Activated T-cell treated with anti-CD3 and anti-CD28 coated beads, Interleukin-2, amount 50 U/mL, for 72 hours (primary cell): Measurements from ENCODE around the gene DIAPH1. TPM values are rescaled to one million over a fixed set of nuclear protein-coding genes. Genes with fewer than 3 reads are reported as not detected.

Experiments
- ATAC-seq, 2 donors: fragments of 150-1000 bp; cut with Tn5 transposase; replicated peaks in 1 of 2; 2 replicates each; pipeline ENCODE4 v1.10.0; 2021; ENCODE audit warnings: moderate library complexity in 2 of 2, mild to moderate bottlenecking in 1 of 2
- DNase-seq, 2 donors: peaks; one replicate each; pipeline ENCODE4 v3.0.0; 2021 to 2022; ENCODE audit warnings: mixed read lengths in 1 of 2
- H3K27ac Mint-ChIP-seq: one replicate; pipeline ENCODE4 v1.8.0; 2022; ENCODE audit warnings: mild to moderate bottlenecking, moderate library complexity, mixed read lengths
- H3K27me3 Mint-ChIP-seq: one replicate; pipeline ENCODE4 v1.8.0; 2022; ENCODE audit warnings: low read depth, mixed read lengths
- H3K36me3 Mint-ChIP-seq, 2 donors: one replicate each; pipeline ENCODE4 v1.8.0; 2022; ENCODE audit warnings: mixed read lengths in 2 of 2, mild to moderate bottlenecking in 1 of 2; ENCODE audit not compliant: insufficient read depth in 2 of 2
- H3K4me1 Mint-ChIP-seq: one replicate; pipeline ENCODE4 v1.8.0; 2022; ENCODE audit warnings: low read depth, mixed read lengths
- H3K4me3 Mint-ChIP-seq, 2 donors: one replicate each; pipeline ENCODE4 v1.8.0; 2022; ENCODE audit warnings: mild to moderate bottlenecking in 2 of 2, mixed read lengths in 2 of 2, moderate library complexity in 2 of 2
- H3K9me3 Mint-ChIP-seq, 2 donors: one replicate each; pipeline ENCODE4 v1.8.0; 2022; ENCODE audit warnings: mixed read lengths in 2 of 2
- total RNA-seq, 2 donors: library from RNA; stranded (reverse); gene quantifications; one replicate each; pipeline ENCODE4 v1.2.3, GENCODE V29; 2022

Gene DIAPH1
- total RNA-seq, 2 donors from 2014 or later = 162 to 165 TPM

DNA sequence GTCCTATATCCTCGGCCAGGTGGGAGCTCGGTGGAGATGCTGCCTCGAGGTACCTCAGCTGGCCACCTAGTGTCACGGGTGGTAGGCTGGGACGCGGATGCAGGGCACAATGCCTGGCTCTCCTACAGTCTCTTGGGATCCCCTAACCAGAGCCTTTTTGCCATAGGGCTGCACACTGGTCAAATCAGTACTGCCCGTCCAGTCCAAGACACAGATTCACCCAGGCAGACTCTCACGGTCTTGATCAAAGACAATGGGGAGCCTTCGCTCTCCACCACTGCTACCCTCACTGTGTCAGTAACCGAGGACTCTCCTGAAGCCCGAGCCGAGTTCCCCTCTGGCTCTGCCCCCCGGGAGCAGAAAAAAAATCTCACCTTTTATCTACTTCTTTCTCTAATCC is 141.0 kb downstream of the DIAPH1 start:
- DNase-seq = no peak
- Mint-ChIP-seq H3K4me1 (peaks cover 29% of the 10 kb centered on the region), H3K36me3 (peaks cover 0 to 3% of the 10 kb centered on the region in 2 donors), H3K27me3 (peaks cover 59% of the 10 kb centered on the region), H3K9me3 (no peaks in the 10 kb centered on the region), H3K27ac (no peak overlapping the region), H3K4me3 (peak overlapping the region; percentile 91 to 94)
- ATAC-seq = no peak

GRCh38 chr5:141477044-141477575 is 141.7 kb downstream of the DIAPH1 start:
- Mint-ChIP-seq H3K27ac (no peak overlapping the region), H3K4me1 (peaks cover 29% of the 10 kb centered on the region), H3K36me3 (peaks cover 0 to 3% of the 10 kb centered on the region in 2 donors), H3K4me3 (peak overlapping the region; percentile 91 to 94), H3K9me3 (no peaks in the 10 kb centered on the region), H3K27me3 (peaks cover 52% of the 10 kb centered on the region)
- ATAC-seq (no peak), DNase-seq (no peak)

GRCh38 chr5:141476132-141476911 is 142.5 kb downstream of the DIAPH1 start:
- H3K4me3 Mint-ChIP-seq = peak overlapping the region; percentile 91 to 94
- peaks cover 29% of the 10 kb centered on the region for H3K4me1 Mint-ChIP-seq
- ATAC-seq = peak; percentile 25 to 28
- H3K36me3 Mint-ChIP-seq = peaks cover 0 to 3% of the 10 kb centered on the region in 2 donors
- peaks cover 52% of the 10 kb centered on the region for H3K27me3 Mint-ChIP-seq
- DNase-seq = peak in 1 of 2 donors; percentile 15
- peak overlapping the region; percentile 2 for H3K27ac Mint-ChIP-seq
- no peaks in the 10 kb centered on the region for H3K9me3 Mint-ChIP-seq

GRCh38 chr5:141475625-141476131 is 143.1 kb downstream of the DIAPH1 start, which contains the start of gene PCDHGC3:
TSS of gene PCDHGC3 (plus strand) at chr5:141475966. CDS start at chr5:141476117, 151 bp downstream.
- H3K4me1 Mint-ChIP-seq = peaks cover 29% of the 10 kb centered on the region
- H3K36me3 Mint-ChIP-seq = peaks cover 0 to 3% of the 10 kb centered on the region in 2 donors
- no peaks in the 10 kb centered on the region for H3K9me3 Mint-ChIP-seq
- peak within 1 kb of the TSS; percentile 91 to 94 for H3K4me3 Mint-ChIP-seq
- peak; percentile 64 to 67 for DNase-seq
- H3K27ac Mint-ChIP-seq = peak within 1 kb of the TSS; percentile 2
- peaks cover 52% of the 10 kb centered on the region for H3K27me3 Mint-ChIP-seq
- peak; percentile 90 to 93 for ATAC-seq

- no peaks in the 10 kb centered on the region for H3K36me3 Mint-ChIP-seq
- ATAC-seq = no peak
- no peak overlapping the region for H3K27ac Mint-ChIP-seq
- no peak for DNase-seq
- peaks cover 6% of the 10 kb centered on the region for H3K27me3 Mint-ChIP-seq
- H3K4me1 Mint-ChIP-seq = no peaks in the 10 kb centered on the region
- no peaks in the 10 kb centered on the region for H3K9me3 Mint-ChIP-seq
- no peak overlapping the region for H3K4me3 Mint-ChIP-seq
Observed at GRCh38 chr5:141465351-141465750, 153.4 kb downstream of the DIAPH1 start.

Other genes with a start within 250 kb of the DIAPH1 start
- under 1 TPM; 0.19 to 0.28 TPM for gene PCDHGB3, start 248.8 kb downstream of the DIAPH1 start, total RNA-seq
- under 1 TPM; 0.16 to 0.29 TPM for gene PCDHGA6, start 245.1 kb downstream of the DIAPH1 start, total RNA-seq
- gene PCDHGA7, start 236.3 kb downstream of the DIAPH1 start, total RNA-seq = under 1 TPM in 1 of 2 donors, not detected in 1; 0.12 TPM
- gene PCDHGB4, start 231.3 kb downstream of the DIAPH1 start, total RNA-seq = not detected
- gene PCDHGA8, start 226.4 kb downstream of the DIAPH1 start, total RNA-seq = not detected
- gene PCDHGB5, start 221.1 kb downstream of the DIAPH1 start, total RNA-seq = under 1 TPM; 0.17 to 0.21 TPM
- under 1 TPM; 0.09 to 0.10 TPM for gene PCDHGA9, start 216.2 kb downstream of the DIAPH1 start, total RNA-seq
- gene PCDHGB6, start 211.0 kb downstream of the DIAPH1 start, total RNA-seq = under 1 TPM in 1 of 2 donors, not detected in 1; 0.09 TPM
- under 1 TPM; 0.12 TPM for gene PCDHGA10, start 206.0 kb downstream of the DIAPH1 start, total RNA-seq
- under 1 TPM in 1 of 2 donors, not detected in 1; 0.17 TPM for gene PCDHGB7, start 201.3 kb downstream of the DIAPH1 start, total RNA-seq
- under 1 TPM in 1 of 2 donors, not detected in 1; 0.22 TPM for gene PCDHGA11, start 197.9 kb downstream of the DIAPH1 start, total RNA-seq
- under 1 TPM; 0.12 to 0.17 TPM for gene PCDHGA12, start 188.5 kb downstream of the DIAPH1 start, total RNA-seq
- not detected for gene PCDHGC3, start 143.0 kb downstream of the DIAPH1 start, total RNA-seq
- gene PCDHGC4, start 134.0 kb downstream of the DIAPH1 start, total RNA-seq = not detected
- gene PCDHGC5, start 129.9 kb downstream of the DIAPH1 start, total RNA-seq = not detected
- gene HDAC3, start 17.8 kb upstream of the DIAPH1 start, total RNA-seq = 10 to 100 TPM; 64.1 to 69.2 TPM
- 10 to 100 TPM; 14.6 to 19.5 TPM for gene RELL2, start 18.0 kb upstream of the DIAPH1 start, total RNA-seq
- 10 to 100 TPM; 54.1 to 61.1 TPM for gene FCHSD1, start 32.4 kb upstream of the DIAPH1 start, total RNA-seq
- 1 to 10 TPM; 3.2 to 4.1 TPM for gene ARAP3, start 63.2 kb upstream of the DIAPH1 start, total RNA-seq